ENCODE data around the gene MRPS34.
A peak's percentile ranks its signal among the peaks of the same experiment; 100 is the strongest.
"Not testable (repeated sequence)": the region's sequence is repeated elsewhere in the genome, so short reads cannot be mapped to it uniquely, and the experiment has no call there.

The MRPS34 gene

DNA sequence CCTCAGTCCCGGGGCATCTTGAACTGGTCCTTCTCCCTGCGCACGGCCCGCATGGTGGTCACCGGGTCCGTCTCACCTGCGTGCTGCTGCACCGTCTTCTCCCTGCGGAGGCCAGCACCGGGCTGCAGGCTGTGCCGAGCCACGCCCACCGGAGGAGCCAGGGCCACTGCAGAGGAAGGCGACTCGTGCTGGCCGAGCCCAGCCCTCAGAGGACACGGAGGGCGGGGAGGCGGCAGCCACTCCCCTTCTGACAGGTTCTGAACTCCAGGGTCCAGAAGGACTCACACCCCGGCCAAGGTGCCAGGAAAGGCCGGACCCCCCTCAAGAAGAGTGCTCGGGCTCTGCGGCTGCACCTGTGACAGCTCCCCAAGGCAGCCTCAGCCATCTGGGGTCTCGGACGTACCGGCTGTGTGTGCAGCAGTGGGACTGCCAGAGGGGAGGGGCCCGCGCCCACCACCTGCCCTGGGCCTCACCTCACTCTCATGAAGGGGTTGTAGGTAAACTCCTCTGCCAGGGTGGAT, 36.4 kb upstream of the MRPS34 start:
- ATAC-seq (no peak), DNase-seq (ENCODE audit: low spot score in 2 of 2) (no peak)
- Mint-ChIP-seq H3K9me3 (no peaks in the 10 kb centered on the region), H3K27ac (no peak overlapping the region), H3K4me3 (no peak overlapping the region), H3K4me1 (no peaks in the 10 kb centered on the region), H3K36me3 (peaks cover 39% of the 10 kb centered on the region)

DNA sequence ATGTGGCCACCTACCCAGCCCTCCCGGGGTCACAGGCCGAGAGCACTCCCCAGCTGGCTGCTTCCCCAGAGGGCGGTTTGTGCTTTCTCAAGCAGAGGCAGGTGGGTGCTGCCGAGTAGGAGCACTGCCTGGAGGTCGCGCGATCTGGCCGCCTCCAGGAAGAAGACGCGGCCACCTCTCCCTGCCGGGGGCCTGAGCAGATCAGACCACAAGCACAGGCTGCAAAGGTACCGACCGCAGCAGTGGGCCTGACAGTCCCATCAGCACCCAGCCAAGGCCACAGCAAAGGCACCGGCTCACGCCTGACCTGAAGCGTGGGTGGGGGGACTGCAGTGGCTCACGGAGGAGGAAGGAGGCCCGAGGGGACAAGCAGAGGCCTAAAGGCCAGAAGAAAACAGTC, 35.8 kb upstream of the MRPS34 start:
- no peak for ATAC-seq
- Mint-ChIP-seq H3K36me3 (peaks cover 32% of the 10 kb centered on the region), H3K27ac (no peak overlapping the region), H3K9me3 (no peaks in the 10 kb centered on the region), H3K4me3 (no peak overlapping the region), H3K4me1 (no peaks in the 10 kb centered on the region)
- no peak for DNase-seq (ENCODE audit: low spot score in 2 of 2)

- H3K36me3 Mint-ChIP-seq = peaks cover 31% of the 10 kb centered on the region
- no peak overlapping the region for H3K4me3 Mint-ChIP-seq
- no peaks in the 10 kb centered on the region for H3K9me3 Mint-ChIP-seq
- no peaks in the 10 kb centered on the region for H3K4me1 Mint-ChIP-seq
- no peak overlapping the region for H3K27ac Mint-ChIP-seq
- no peak for ATAC-seq
- DNase-seq (ENCODE audit: low spot score in 2 of 2) = no peak
These were observed 34.7 kb upstream of the MRPS34 start for GRCh38 chr16:1807626-1808025.

DNA sequence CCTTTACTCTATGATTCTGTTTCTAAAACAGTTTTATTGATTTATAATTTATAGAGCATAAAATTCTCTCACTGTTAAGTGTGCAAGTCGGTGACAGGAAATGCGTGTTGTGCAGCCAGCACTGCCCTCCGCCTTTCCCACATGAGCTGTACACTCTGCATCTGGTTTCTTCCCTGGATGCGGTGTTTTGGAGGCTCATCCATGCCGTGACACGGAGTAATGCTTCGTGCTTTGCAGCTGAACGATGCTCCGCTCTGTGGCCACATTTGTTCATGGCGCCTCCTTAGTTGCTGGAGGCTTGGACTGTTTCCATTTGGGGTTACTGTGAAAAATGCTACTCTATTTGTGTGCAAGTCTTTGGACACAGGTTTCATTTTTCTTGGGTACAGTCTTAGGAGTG, 27.8 kb upstream of the MRPS34 start:
- no peak for ATAC-seq
- no peak for DNase-seq (ENCODE audit: low spot score in 2 of 2)
- peaks cover 3% of the 10 kb centered on the region for H3K36me3 Mint-ChIP-seq
- H3K27ac Mint-ChIP-seq = no peak overlapping the region
- no peaks in the 10 kb centered on the region for H3K4me1 Mint-ChIP-seq
- no peak overlapping the region for H3K4me3 Mint-ChIP-seq
- peaks cover 9% of the 10 kb centered on the region for H3K9me3 Mint-ChIP-seq

DNA sequence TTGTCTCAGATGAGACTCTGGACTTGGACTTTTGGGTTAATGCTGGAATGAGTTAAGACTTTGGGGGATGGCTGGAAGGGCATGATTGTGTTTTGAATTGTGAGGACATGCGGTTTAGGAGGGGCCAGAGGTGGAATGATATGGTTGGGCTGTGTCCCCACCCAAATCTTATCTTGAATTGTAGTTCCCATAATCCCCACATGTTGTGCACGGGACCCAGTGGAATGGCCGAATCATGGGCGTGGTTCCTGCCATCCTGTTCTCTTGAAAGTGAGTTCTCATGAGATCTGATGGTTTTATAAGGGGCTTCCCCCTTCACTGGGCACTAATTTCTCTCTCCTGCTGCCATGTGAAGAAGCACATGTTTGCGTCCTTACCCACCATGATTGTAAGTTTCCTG, 26.3 kb upstream of the MRPS34 start:
- H3K36me3 Mint-ChIP-seq; ATAC-seq; H3K4me1 Mint-ChIP-seq; H3K4me3 Mint-ChIP-seq; H3K27ac Mint-ChIP-seq; H3K9me3 Mint-ChIP-seq; DNase-seq (ENCODE audit: low spot score in 2 of 2): not testable (repeated sequence)

DNA sequence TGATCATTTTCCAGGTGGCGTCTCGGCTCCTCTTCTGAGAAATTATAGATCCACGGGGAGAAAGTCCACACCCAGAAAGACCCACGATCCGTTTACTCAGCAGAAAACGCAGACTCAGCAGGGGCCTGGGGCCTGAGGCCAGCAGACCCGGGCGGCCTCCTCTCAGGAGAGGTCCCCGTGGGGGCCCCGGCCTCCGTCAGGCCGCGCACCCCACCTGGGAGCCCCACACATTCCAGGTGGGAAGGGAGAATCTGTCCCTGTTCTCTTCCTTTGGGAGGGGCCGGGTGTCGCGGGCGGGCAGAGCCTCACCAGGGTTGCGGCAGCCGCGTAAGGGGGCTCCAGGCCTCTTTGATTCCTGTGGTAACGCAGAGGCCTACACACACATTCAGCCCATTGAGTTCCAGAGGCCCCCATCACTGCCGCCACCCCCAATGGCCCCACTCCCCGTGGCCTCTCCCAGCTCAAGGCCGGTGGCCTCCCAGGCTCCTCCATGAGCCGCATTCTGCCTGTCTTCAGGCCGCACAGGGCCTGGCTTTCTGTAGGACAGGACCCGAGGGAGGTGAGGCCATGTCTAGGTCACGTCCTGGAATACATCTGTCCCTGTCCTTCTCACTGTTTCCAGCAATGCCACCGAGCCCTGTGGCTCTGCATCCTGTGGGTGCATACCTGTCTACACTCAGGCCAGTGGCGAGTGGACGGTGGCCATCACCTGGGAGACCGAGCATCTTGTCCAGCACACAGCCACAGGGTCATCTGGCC, 22.2 kb upstream of the MRPS34 start:
- no peak for ATAC-seq
- peaks cover 6% of the 10 kb centered on the region for H3K36me3 Mint-ChIP-seq
- peaks cover 9% of the 10 kb centered on the region for H3K9me3 Mint-ChIP-seq
- H3K27ac Mint-ChIP-seq = no peak overlapping the region
- H3K4me1 Mint-ChIP-seq = no peaks in the 10 kb centered on the region
- no peak overlapping the region for H3K4me3 Mint-ChIP-seq
- DNase-seq (ENCODE audit: low spot score in 2 of 2) = no peak

DNA sequence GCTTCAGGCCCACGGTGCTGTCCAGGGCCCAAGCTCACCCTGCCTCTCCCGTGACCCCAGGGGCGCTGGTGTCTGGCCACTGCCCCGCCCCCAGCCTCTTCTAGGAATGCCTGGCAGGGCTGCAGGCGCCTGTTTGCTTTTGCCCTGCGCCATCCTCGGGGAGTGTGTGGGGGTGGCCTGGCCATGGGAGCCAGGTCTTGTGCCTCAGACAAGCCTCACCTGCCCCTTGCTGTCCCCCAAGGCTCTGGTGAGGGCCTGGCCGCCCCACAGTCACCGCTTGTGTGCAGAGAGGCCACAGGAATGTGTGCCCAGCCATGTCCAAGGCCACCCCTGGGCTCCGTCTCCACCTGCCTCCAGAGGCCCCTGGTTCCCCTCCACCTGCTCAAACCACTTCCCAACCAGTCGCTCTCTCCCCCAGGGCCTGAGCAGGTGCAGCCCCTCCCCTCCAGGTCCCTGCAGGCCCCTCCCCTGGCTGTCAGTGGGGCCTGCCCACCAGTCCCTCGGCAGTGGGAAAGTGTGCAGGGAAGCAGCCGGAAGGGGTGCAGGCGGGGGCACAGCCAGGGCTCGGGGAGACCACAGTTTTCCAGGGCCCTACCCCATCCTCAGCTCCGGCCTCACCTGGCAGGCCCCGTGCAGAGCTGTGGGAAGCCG, 21.4 kb upstream of the MRPS34 start:
- DNase-seq (ENCODE audit: low spot score in 2 of 2) (peak in 1 of 2 donors; percentile 48), ATAC-seq (no peak)
- no peak overlapping the region for H3K27ac Mint-ChIP-seq

DNA sequence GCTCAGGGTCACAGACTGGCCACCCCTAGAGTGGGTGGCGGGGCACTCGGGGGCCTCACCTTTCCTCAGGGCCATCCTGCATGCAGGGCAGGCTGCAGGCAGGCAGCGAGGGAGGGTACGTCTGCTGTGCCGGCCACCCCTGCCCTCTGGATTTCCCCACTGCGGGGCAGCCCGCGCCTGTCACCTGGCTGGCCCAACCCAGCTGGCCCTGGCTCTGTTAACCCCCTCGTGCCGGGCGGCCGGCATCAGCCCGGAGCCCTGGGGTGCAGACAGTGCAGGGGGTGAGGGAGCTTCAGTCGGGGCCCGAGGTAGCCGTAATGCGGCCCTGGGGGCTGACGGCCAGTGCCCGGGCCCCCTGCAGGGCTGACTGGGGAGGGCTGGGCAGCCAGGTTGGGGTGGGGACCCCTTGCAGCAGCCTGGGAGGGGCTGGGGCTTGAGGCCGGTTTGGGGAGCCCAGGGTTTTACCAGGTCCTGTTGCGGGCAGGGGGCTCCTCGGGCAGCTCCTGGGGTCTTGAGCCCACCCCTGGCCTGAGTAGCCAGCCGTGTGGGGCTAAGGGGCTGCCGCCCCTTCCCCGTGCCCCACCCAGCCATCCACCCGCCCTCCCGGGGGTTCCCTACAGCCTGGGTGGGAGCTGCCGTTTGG, 20.8 kb upstream of the MRPS34 start, which contains the start of gene IGFALS:
IGFALS (minus strand) TSS at position 128 of the 643 bp plus-strand sequence; CDS start at position 75, 53 bp downstream.
- no peak within 1 kb of the TSS for H3K27ac Mint-ChIP-seq
- ATAC-seq = peak; percentile 11
- peaks cover 5% of the 10 kb centered on the region for H3K4me1 Mint-ChIP-seq
- no peak within 1 kb of the TSS for H3K4me3 Mint-ChIP-seq
- no peak for DNase-seq (ENCODE audit: low spot score in 2 of 2)
- H3K36me3 Mint-ChIP-seq = peaks cover 12% of the 10 kb centered on the region
- peaks cover 3% of the 10 kb centered on the region for H3K9me3 Mint-ChIP-seq

More for the DNA sequence above, 21.4 kb upstream of the MRPS34 start:
- Mint-ChIP-seq H3K4me3 (no peak overlapping the region), H3K36me3 (peaks cover 6% of the 10 kb centered on the region), H3K4me1 (no peaks in the 10 kb centered on the region), H3K9me3 (peaks cover 6% of the 10 kb centered on the region)

DNA sequence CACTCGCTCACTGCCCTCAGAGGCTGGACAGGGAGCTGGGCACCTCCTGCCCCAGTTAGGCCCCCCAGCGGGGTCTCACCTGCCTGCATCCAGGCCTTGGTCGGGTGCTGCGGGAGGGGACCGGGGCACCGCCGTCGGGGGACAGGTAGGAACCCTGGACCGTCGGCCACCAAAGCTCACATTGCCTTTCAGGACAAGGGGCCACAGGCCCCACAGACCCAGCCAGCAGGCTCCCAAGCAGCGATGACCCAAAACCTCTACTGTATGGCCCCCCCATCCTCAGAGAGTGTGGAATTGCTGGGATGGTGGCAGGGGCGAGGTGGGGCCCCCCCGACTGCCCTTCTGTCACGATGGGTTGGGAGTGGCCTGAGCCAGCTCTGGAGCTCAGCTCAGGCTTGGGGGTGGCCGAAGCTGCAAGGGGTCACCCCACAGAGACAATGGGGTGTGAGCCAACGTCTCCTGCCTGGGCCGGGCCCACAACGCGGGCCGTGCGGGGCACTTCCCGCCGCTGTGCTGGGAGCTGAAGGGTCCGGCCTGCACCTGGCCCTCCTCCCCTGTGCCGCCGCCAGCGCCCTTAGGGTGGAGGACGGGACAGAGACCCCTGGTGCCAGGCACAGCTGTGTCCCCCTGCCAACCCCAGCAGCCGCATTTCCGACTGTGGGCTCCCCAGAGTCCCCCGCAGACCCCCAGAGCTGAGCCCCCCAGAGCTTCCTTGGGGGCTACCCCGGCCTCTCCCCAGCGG, 20.1 kb upstream of the MRPS34 start:
- Mint-ChIP-seq H3K27ac (no peak overlapping the region), H3K4me1 (peaks cover 6% of the 10 kb centered on the region), H3K36me3 (peaks cover 13% of the 10 kb centered on the region), H3K9me3 (peaks cover 3% of the 10 kb centered on the region), H3K4me3 (no peak overlapping the region)
- ATAC-seq = no peak
- peak in 1 of 2 donors; percentile 47 for DNase-seq (ENCODE audit: low spot score in 2 of 2)

- Mint-ChIP-seq H3K4me1 (peaks cover 6% of the 10 kb centered on the region), H3K36me3 (peaks cover 13% of the 10 kb centered on the region), H3K27ac (no peak overlapping the region), H3K9me3 (peaks cover 1% of the 10 kb centered on the region), H3K4me3 (no peak overlapping the region)
- DNase-seq (ENCODE audit: low spot score in 2 of 2) = no peak
- no peak for ATAC-seq
These were observed 19.2 kb upstream of the MRPS34 start for GRCh38 chr16:1791943-1792812.

DNA sequence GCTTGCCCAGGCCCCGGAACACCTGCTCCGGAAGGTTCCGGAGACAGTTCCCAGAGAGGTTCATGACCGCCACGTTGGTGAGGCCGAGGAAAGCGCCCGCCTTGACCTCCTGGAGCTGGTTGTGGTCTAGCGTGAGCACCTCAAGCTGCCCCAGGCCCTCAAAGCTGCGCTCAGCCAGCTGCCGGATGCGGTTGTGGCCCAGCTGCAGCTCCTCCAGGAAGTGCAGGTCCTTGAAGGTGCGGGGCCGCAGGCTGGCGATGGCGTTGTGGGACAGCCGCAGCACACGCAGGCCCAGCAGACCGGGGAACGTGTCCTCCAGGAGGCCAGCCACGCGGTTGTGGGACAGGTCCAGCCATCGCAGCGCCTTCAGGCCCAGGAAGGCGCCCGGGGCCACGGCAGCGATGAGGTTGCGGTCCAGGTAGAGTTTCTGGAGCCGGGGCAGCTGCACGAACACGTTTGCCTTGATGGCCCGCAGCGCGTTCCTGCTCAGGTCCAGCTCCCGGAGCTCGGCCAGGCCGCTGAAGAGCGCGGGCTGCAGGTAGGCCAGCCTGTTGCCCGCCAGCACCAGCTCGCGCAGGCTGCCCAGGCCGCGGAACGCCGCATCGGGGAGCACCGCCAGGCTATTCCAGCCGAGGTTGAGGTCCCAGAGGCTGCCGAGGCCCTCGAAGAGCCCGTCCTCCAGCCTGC, 18.5 kb upstream of the MRPS34 start:
- H3K4me3 Mint-ChIP-seq = no peak overlapping the region
- H3K27ac Mint-ChIP-seq = no peak overlapping the region
- H3K9me3 Mint-ChIP-seq = no peaks in the 10 kb centered on the region
- ATAC-seq (no peak), DNase-seq (ENCODE audit: low spot score in 2 of 2) (peak in 1 of 2 donors; percentile 47)
- peaks cover 13% of the 10 kb centered on the region for H3K36me3 Mint-ChIP-seq
- H3K4me1 Mint-ChIP-seq = peaks cover 6% of the 10 kb centered on the region

DNA sequence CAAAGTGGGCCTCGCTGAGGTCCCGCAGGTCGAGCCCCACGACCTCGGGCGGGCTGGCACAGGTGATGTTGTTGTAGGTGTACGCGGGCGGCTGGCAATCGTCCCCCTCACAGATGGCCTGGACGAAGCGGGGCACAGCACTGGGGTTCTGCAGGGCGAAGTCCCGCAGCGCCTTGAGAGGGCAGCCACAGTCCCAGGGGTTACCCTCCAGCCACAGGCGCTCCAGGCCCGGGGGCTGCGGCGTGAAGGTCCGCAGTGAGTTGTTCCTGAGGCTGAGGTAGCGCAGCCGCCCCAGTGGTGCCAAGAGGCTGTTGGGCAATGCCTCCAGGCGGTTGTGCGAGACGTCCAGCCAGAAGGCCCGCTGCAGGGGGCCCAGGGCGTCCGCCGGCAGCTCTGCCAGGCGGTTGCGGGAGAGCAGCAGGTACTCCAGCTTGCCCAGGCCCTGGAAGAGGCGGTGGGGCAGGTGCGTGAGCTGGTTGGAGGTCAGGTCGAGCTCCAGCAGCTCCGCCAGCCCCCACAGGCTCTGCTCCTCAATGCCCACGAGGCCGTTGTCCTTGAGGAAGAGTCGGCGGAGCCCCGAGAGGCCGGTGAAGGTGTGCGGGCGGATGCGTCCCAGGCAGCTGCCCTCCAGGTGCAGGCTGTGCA, 17.8 kb upstream of the MRPS34 start:
- H3K4me1 Mint-ChIP-seq = peaks cover 6% of the 10 kb centered on the region
- no peak overlapping the region for H3K4me3 Mint-ChIP-seq

DNA sequence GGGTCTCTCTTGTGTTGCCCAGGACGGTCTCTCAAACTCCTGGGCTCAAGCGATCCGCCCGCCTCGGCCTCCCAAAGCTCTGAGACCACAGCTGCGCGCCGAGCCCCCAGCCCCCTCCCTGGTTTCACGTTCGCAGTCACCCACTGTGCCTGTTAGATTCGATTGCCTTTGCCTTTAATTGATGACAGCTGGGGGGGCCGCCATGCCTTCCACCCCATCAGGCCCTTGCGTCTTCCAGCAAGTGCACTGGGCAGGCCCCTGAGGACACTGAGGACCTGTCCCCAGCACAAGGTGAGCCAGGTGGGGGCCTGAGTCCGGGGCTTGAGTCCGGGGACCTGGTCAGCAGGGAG, 17.3 kb upstream of the MRPS34 start:
- Mint-ChIP-seq H3K36me3 (peaks cover 19% of the 10 kb centered on the region), H3K9me3 (no peaks in the 10 kb centered on the region), H3K4me3 (no peak overlapping the region), H3K27ac (no peak overlapping the region), H3K4me1 (peaks cover 11% of the 10 kb centered on the region)
- DNase-seq (ENCODE audit: low spot score in 2 of 2) (no peak), ATAC-seq (no peak)

More for the DNA sequence above, 17.8 kb upstream of the MRPS34 start:
- no peak overlapping the region for H3K27ac Mint-ChIP-seq
- DNase-seq (ENCODE audit: low spot score in 2 of 2) = no peak
- ATAC-seq = no peak
- H3K36me3 Mint-ChIP-seq = peaks cover 14% of the 10 kb centered on the region
- no peaks in the 10 kb centered on the region for H3K9me3 Mint-ChIP-seq
